H9 (cell line): Measurements from ENCODE around the gene CNOT9. TPM values are rescaled to one million over a fixed set of nuclear protein-coding genes. Genes with fewer than 3 reads are reported as not detected.
"Not testable (repeated sequence)": the region's sequence is repeated elsewhere in the genome, so short reads cannot be mapped to it uniquely, and the experiment has no call there.

ENCODE experiments used
- DNase-seq: peaks from one replicate; pipeline ENCODE4 v3.0.0-alpha.2; 2017
- H2AFZ ChIP-seq: one replicate; pipeline ENCODE4 v1.6.1; 2013; ENCODE audit warnings: mild to moderate bottlenecking, low read length, control low read depth, moderate library complexity
- H2AK5ac ChIP-seq: 2 replicates; pipeline ENCODE4 v1.6.1; 2013; ENCODE audit warnings: low read length, control low read depth, mixed read lengths; ENCODE audit not compliant: insufficient read length
- H2BK120ac ChIP-seq: one replicate; pipeline ENCODE4 v1.6.1; 2013; ENCODE audit warnings: low read depth, mild to moderate bottlenecking, low read length, control low read depth, inconsistent platforms; ENCODE audit not compliant: poor library complexity, severe bottlenecking
- H2BK12ac ChIP-seq: 2 replicates; pipeline ENCODE4 v1.6.1; 2013; ENCODE audit warnings: low read length, control low read depth, mixed read lengths, low read depth; ENCODE audit not compliant: insufficient read length
- H2BK15ac ChIP-seq: 2 replicates; pipeline ENCODE4 v1.6.1; 2013; ENCODE audit warnings: low read depth, low read length, control low read depth
- H2BK20ac ChIP-seq: one replicate; pipeline ENCODE4 v1.6.1; 2013; ENCODE audit warnings: low read depth, mild to moderate bottlenecking, low read length, control low read depth, inconsistent platforms; ENCODE audit not compliant: poor library complexity, severe bottlenecking
- H2BK5ac ChIP-seq: 2 replicates; pipeline ENCODE4 v1.6.1; 2013; ENCODE audit warnings: low read length, control low read depth, mixed read lengths; ENCODE audit not compliant: insufficient read length
- H3K14ac ChIP-seq: 2 replicates; pipeline ENCODE4 v1.6.1; 2013; ENCODE audit warnings: low read length, control low read depth; ENCODE audit not compliant: insufficient read depth
- H3K18ac ChIP-seq: 2 replicates; pipeline ENCODE4 v1.6.1; 2013; ENCODE audit warnings: low read depth, mild to moderate bottlenecking, mixed read lengths, low read length, control low read depth; ENCODE audit not compliant: insufficient read length
- H3K23ac ChIP-seq: 2 replicates; pipeline ENCODE4 v1.6.1; 2013; ENCODE audit warnings: low read length, control low read depth, mixed read lengths, low read depth; ENCODE audit not compliant: insufficient read length
- H3K23me2 ChIP-seq: 2 replicates; pipeline ENCODE4 v1.6.1; 2013; ENCODE audit warnings: low read depth, mild to moderate bottlenecking, mixed read lengths, low read length, control low read depth; ENCODE audit not compliant: insufficient read length, poor library complexity, severe bottlenecking
- H3K27ac ChIP-seq: 2 replicates; pipeline ENCODE4 v1.5.1; 2013; ENCODE audit warnings: low read length, control low read depth, mixed read lengths, low read depth; ENCODE audit not compliant: insufficient read length
- H3K27me3 ChIP-seq: 2 replicates; pipeline ENCODE4 v1.6.1; 2013; ENCODE audit warnings: low read length, control low read depth, inconsistent platforms; ENCODE audit not compliant: insufficient read depth
- H3K4ac ChIP-seq: 2 replicates; pipeline ENCODE4 v1.6.1; 2013; ENCODE audit warnings: low read depth, mild to moderate bottlenecking, control low read depth, inconsistent platforms, low read length, moderate library complexity
- H3K4me1 ChIP-seq: 2 replicates; pipeline ENCODE4 v1.6.1; 2013; ENCODE audit warnings: low read length, control low read depth, inconsistent platforms; ENCODE audit not compliant: insufficient read depth
- H3K4me2 ChIP-seq: 2 replicates; pipeline ENCODE4 v1.6.1; 2013; ENCODE audit warnings: low read length, control low read depth, mixed read lengths; ENCODE audit not compliant: insufficient read length, insufficient read depth
- H3K56ac ChIP-seq: 2 replicates; pipeline ENCODE4 v1.6.1; 2013; ENCODE audit warnings: low read depth, mild to moderate bottlenecking, mixed read lengths, low read length, control low read depth; ENCODE audit not compliant: insufficient read length
- H3K79me1 ChIP-seq: 2 replicates; pipeline ENCODE4 v1.6.1; 2013; ENCODE audit warnings: low read depth, mild to moderate bottlenecking, moderate library complexity, low read length, control low read depth, inconsistent platforms; ENCODE audit not compliant: insufficient read depth, poor library complexity, severe bottlenecking
- H3K79me2 ChIP-seq: 2 replicates; pipeline ENCODE4 v1.6.1; 2013; ENCODE audit warnings: low read length, control low read depth, inconsistent platforms; ENCODE audit not compliant: insufficient read depth
- H3K9ac ChIP-seq: 2 replicates; pipeline ENCODE4 v1.6.1; 2013; ENCODE audit warnings: low read length, control low read depth, mixed read lengths; ENCODE audit not compliant: insufficient read length; ENCODE audit errors: extremely low read depth
- H3K9me3 ChIP-seq: one replicate; pipeline ENCODE4 v1.6.1; 2013; ENCODE audit warnings: low read depth, low read length, inconsistent platforms; ENCODE audit not compliant: control insufficient read depth
- H3T11ph ChIP-seq: one replicate; pipeline ENCODE4 v1.6.1; 2013; ENCODE audit warnings: mild to moderate bottlenecking, low read length, control low read depth, inconsistent platforms
- H4K20me1 ChIP-seq: one replicate; pipeline ENCODE4 v1.6.1; 2013; ENCODE audit not compliant: control insufficient read depth, insufficient read length, insufficient read depth
- H4K5ac ChIP-seq: 2 replicates; pipeline ENCODE4 v1.6.1; 2013; ENCODE audit warnings: low read depth, mild to moderate bottlenecking, mixed read lengths, low read length, control low read depth; ENCODE audit not compliant: insufficient read length
- H4K8ac ChIP-seq: replicated peaks from 2 replicates; pipeline ENCODE4 v1.6.1; 2013; ENCODE audit warnings: low read length, control low read depth, mixed read lengths, low read depth; ENCODE audit not compliant: insufficient read length
- H4K91ac ChIP-seq: 2 replicates; pipeline ENCODE4 v1.6.1; 2013; ENCODE audit warnings: low read depth, mild to moderate bottlenecking, moderate library complexity, mixed read lengths, low read length, control low read depth; ENCODE audit not compliant: insufficient read length
- H3K27ac Mint-ChIP-seq, 3 experiments: 2 replicates in 2 of 3; 3 replicates in 1 of 3; pipeline ENCODE4 v1.8.0; 2020 to 2021; ENCODE audit warnings: mixed read lengths in 3 of 3, mild to moderate bottlenecking in 1 of 3, moderate library complexity in 1 of 3
- H3K27me3 Mint-ChIP-seq: 2 replicates; pipeline ENCODE4 v1.8.0; 2021; ENCODE audit warnings: low read depth, mild to moderate bottlenecking, moderate library complexity, mixed read lengths
- H3K36me3 Mint-ChIP-seq, 3 experiments: 2 replicates in 2 of 3; 3 replicates in 1 of 3; pipeline ENCODE4 v1.8.0; 2020 to 2021; ENCODE audit warnings: low read depth in 3 of 3, mixed read lengths in 3 of 3; ENCODE audit not compliant: insufficient read depth in 1 of 3
- H3K4me1 Mint-ChIP-seq, 2 experiments: 2 replicates each; pipeline ENCODE4 v1.8.0; 2020; ENCODE audit warnings: mixed read lengths in 2 of 2
- H3K4me3 Mint-ChIP-seq, 2 experiments: 2 replicates in 1 of 2; 3 replicates in 1 of 2; pipeline ENCODE4 v1.8.0; 2020 to 2021; ENCODE audit warnings: mild to moderate bottlenecking in 2 of 2, mixed read lengths in 2 of 2, moderate library complexity in 1 of 2
- H3K9me3 Mint-ChIP-seq, 2 experiments: 2 replicates in 1 of 2; 3 replicates in 1 of 2; pipeline ENCODE4 v1.8.0; 2020; ENCODE audit warnings: mild to moderate bottlenecking in 2 of 2, mixed read lengths in 2 of 2, moderate library complexity in 1 of 2
- WGBS: extraction: QIAGEN DNeasy Blood & Tissue Kit; methylation state at CpG from one replicate; pipeline ENCODE4 v1.1.7; 2013; ENCODE audit warnings: missing lambda C conversion rate, low lambda C conversion rate, mixed read lengths; ENCODE audit not compliant: insufficient read length; ENCODE audit errors: extremely low coverage; 5-methylcytosine and 5-hydroxymethylcytosine counted together
- total RNA-seq: library from RNA; stranded (reverse); gene quantifications from 2 replicates; pipeline ENCODE4 v1.2.1, GENCODE V29; 2021
- TF ChIP-seq, protein P1 (sequence below): fragments of 200-600 bp; sonication (generic); conservative IDR thresholded peaks from 3 replicates; pipeline ENCODE4 v1.8.0; 2021; ENCODE audit warnings: antibody characterized with exemption, mild to moderate bottlenecking

The CNOT9 gene
- total RNA-seq, 1 experiment from 2014 or later: 91.2 TPM

DNA sequence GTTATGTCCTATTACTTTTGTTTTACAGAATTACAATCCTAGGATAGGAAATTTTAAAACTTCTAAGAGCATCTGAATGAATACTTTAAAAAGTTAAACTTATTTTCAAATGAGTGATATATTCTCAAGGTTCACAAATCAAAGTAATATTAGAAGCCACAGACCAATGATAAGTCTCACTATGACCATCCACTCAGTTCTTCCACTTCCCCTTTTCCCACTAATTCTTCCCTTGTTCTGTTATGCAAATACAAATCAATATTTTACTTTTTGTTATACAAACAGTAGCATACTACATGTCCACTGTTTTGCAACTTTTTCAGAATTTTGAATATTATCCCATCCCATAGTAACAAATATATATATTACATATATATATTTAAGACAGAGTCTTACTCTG lies 20.7 kb upstream of the CNOT9 start:
- Mint-ChIP-seq H3K27me3 (no peaks in the 10 kb centered on the region), H3K4me3 (no peak overlapping the region), H3K4me1 (no peaks in the 10 kb centered on the region), H3K36me3 (peaks cover 31 to 76% (median 74%) of the 10 kb centered on the region in 3 experiments), H3K27ac (no peak overlapping the region), H3K9me3 (0 out of 5 replicates have a peak, but pooled peaks cover 0 to under 1% of the 10 kb centered on the region in 2 experiments)
- Histone ChIP-seq H3K23me2 (no peaks in the 10 kb centered on the region), H2BK5ac (no peak overlapping the region), H4K91ac (no peak overlapping the region), H3T11ph (no peak overlapping the region), H3K4me2 (no peak overlapping the region), H3K9ac (no peak overlapping the region), H2AFZ (no peak overlapping the region), H2AK5ac (no peak overlapping the region), H2BK120ac (no peak overlapping the region), H2BK12ac (no peak overlapping the region), H3K56ac (no peak overlapping the region), H3K4me1 (no peaks in the 10 kb centered on the region), H3K23ac (no peak overlapping the region), H3K79me2 (no peaks in the 10 kb centered on the region), H3K9me3 (no peaks in the 10 kb centered on the region), H2BK15ac (no peak overlapping the region), H4K5ac (no peak overlapping the region), H3K27ac (no peak overlapping the region), H2BK20ac (no peak overlapping the region), H3K18ac (no peak overlapping the region), H3K27me3 (no peaks in the 10 kb centered on the region), H3K4ac (no peak overlapping the region), H3K14ac (no peak overlapping the region), H4K8ac (no peak overlapping the region), H3K79me1 (no peaks in the 10 kb centered on the region), H4K20me1 (no peaks in the 10 kb centered on the region)
- TF ChIP-seq, protein P1, sequence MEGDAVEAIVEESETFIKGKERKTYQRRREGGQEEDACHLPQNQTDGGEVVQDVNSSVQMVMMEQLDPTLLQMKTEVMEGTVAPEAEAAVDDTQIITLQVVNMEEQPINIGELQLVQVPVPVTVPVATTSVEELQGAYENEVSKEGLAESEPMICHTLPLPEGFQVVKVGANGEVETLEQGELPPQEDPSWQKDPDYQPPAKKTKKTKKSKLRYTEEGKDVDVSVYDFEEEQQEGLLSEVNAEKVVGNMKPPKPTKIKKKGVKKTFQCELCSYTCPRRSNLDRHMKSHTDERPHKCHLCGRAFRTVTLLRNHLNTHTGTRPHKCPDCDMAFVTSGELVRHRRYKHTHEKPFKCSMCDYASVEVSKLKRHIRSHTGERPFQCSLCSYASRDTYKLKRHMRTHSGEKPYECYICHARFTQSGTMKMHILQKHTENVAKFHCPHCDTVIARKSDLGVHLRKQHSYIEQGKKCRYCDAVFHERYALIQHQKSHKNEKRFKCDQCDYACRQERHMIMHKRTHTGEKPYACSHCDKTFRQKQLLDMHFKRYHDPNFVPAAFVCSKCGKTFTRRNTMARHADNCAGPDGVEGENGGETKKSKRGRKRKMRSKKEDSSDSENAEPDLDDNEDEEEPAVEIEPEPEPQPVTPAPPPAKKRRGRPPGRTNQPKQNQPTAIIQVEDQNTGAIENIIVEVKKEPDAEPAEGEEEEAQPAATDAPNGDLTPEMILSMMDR: no peak
- no peak for DNase-seq

DNA sequence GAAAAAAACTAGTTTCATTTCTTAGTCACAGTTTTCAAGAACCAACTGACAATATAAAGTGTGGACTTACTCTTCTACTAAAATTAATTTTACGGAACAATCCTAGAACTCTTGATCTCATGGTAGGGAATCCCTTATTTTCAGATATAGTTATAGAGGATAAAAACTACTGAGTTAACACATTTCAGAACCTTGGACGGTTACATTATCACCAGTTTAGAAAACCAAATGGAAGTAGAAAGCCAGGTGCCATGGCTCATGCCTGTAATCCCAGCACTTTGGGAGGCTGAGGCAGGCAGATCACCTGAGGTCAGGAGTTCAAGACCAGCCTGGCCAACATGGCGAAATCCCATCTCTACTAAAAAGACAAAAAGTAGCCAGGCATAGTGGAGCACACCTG lies 14.4 kb upstream of the CNOT9 start:
- H3K27me3 ChIP-seq, H3K9me3 ChIP-seq, H4K91ac ChIP-seq, DNase-seq, H4K5ac ChIP-seq, H2AK5ac ChIP-seq, H2BK15ac ChIP-seq, H4K20me1 ChIP-seq, H2AFZ ChIP-seq, H2BK120ac ChIP-seq, H3K79me2 ChIP-seq, H3K56ac ChIP-seq, H3K27ac ChIP-seq, H3T11ph ChIP-seq, H3K27me3 Mint-ChIP-seq, H2BK5ac ChIP-seq, H4K8ac ChIP-seq, H3K4me3 Mint-ChIP-seq, H3K4me2 ChIP-seq, H2BK12ac ChIP-seq, H2BK20ac ChIP-seq, H3K9ac ChIP-seq, H3K79me1 ChIP-seq, H3K23ac ChIP-seq, H3K9me3 Mint-ChIP-seq, H3K23me2 ChIP-seq, H3K14ac ChIP-seq, H3K4ac ChIP-seq, H3K18ac ChIP-seq, H3K4me1 ChIP-seq: not testable (repeated sequence)
- H3K27ac Mint-ChIP-seq: peak overlapping the region in 2 of 3 experiments; percentile 20 to 65; a peak in 1 of 7 replicates
- no CpG with 5 or more reads among the region's 3 CpGs for WGBS
- peaks cover 37 to 64% (median 60%) of the 10 kb centered on the region in 3 experiments for H3K36me3 Mint-ChIP-seq
- peaks cover 11 to 18% of the 10 kb centered on the region in 2 experiments for H3K4me1 Mint-ChIP-seq
